Vagina (tissue), 2 donors: Measurements from ENCODE around the gene SFXN1.

Experiments
- POLR2A ChIP-seq, 2 donors: fragments of 450-650 bp; IDR thresholded peaks; one replicate each; pipeline ENCODE4 v1.6.1; 2017; ENCODE audit warnings: antibody characterized with exemption in 2 of 2, mild to moderate bottlenecking in 2 of 2, moderate library complexity in 2 of 2
- TF ChIP-seq, protein P1 (sequence below), 3 experiments: fragments of 450-650 bp in 2 of 3; fragments of 200-600 bp in 1 of 3; sonication (generic) in 1 of 3; IDR thresholded peaks; one replicate each; pipeline ENCODE4 v1.5.1; 2017 to 2019; ENCODE audit warnings: antibody characterized with exemption in 3 of 3, mild to moderate bottlenecking in 2 of 3, moderate library complexity in 2 of 3

DNA sequence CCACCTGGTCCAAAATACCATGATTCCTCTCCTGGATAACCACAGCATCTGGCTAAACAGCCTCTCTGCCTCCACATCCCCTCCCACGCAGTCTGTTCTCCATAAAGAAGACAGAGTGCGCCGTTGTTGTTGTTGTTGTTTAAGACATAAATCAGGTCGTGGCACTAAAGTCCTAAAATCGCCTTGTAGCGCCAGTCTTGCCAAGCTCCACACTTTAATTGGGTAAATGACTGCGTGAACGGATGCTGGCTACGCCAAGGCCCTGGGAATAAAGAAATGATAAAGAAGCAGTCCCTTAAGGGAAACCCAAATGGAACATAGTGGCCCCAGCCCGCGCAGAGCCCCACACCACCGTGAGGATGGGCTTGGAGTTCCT is 364 bp upstream of the SFXN1 start:
- no peak for TF ChIP-seq POLR2A (IDR thresholded peaks at IDR 0.05)
- TF ChIP-seq, protein P1, sequence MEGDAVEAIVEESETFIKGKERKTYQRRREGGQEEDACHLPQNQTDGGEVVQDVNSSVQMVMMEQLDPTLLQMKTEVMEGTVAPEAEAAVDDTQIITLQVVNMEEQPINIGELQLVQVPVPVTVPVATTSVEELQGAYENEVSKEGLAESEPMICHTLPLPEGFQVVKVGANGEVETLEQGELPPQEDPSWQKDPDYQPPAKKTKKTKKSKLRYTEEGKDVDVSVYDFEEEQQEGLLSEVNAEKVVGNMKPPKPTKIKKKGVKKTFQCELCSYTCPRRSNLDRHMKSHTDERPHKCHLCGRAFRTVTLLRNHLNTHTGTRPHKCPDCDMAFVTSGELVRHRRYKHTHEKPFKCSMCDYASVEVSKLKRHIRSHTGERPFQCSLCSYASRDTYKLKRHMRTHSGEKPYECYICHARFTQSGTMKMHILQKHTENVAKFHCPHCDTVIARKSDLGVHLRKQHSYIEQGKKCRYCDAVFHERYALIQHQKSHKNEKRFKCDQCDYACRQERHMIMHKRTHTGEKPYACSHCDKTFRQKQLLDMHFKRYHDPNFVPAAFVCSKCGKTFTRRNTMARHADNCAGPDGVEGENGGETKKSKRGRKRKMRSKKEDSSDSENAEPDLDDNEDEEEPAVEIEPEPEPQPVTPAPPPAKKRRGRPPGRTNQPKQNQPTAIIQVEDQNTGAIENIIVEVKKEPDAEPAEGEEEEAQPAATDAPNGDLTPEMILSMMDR (IDR thresholded peaks at IDR 0.05), result no peak
